ENCODE data around the gene ADAMTSL4. TPM values are rescaled to one million over a fixed set of nuclear protein-coding genes. Genes with fewer than 3 reads are reported as not detected.

The ADAMTSL4 gene
- polyA plus RNA-seq, 3 donors from 2014 or later: not detected

DNA sequence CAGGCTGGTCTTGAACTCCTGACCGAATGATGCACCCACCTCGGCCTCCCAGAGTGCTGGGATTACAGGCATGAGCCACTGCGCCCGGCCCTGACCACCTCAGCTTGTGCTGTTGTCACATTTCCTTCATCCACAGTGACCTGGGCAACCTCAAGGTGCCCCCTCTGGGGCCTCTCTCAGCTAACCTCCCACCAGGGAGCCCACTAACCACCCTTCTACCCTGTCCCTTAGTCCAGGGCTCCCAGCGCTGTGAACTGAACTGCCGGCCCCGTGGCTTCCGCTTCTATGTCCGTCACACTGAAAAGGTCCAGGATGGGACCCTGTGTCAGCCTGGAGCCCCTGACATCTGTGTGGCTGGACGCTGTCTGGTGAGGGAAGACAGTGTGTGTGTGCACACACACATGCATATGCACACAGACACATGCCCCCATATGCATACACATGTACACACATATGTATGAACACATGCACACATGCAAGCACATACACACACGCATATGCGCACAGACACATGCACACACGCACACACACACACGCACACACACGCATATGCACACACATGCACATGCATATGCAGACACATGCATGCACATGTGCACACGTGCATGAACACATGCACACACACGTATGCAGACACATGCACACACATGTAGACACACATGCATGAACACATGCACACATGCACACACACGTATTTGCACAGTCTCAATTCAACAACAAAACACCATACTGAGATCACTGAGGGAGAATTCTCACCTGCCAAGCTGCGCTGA, 6.2 kb downstream of the ADAMTSL4 start:
- DNase-seq: no peak
- Mint-ChIP-seq H3K4me1 (peaks cover 12 to 19% of the 10 kb centered on the region in 2 donors), H3K27ac (no peak overlapping the region), H3K36me3 (no peaks in the 10 kb centered on the region), H3K9me3 (no peaks in the 10 kb centered on the region), H3K4me3 (no peak overlapping the region), H3K27me3 (ENCODE audit: low read depth in 3 of 3) (peaks cover 0 to 9% (median under 1%) of the 10 kb centered on the region in 3 donors)

GRCh38 chr1:150555971-150556865, 7.0 kb downstream of the ADAMTSL4 start:
- H3K27me3 Mint-ChIP-seq (ENCODE audit: low read depth in 3 of 3): peaks cover 0 to 9% (median 2%) of the 10 kb centered on the region in 3 donors
- no peak for DNase-seq
- no peak overlapping the region for H3K4me3 Mint-ChIP-seq
- H3K9me3 Mint-ChIP-seq: no peaks in the 10 kb centered on the region
- no peak overlapping the region for H3K27ac Mint-ChIP-seq
- H3K36me3 Mint-ChIP-seq: no peaks in the 10 kb centered on the region
- peaks cover 20 to 24% of the 10 kb centered on the region in 2 donors for H3K4me1 Mint-ChIP-seq

DNA sequence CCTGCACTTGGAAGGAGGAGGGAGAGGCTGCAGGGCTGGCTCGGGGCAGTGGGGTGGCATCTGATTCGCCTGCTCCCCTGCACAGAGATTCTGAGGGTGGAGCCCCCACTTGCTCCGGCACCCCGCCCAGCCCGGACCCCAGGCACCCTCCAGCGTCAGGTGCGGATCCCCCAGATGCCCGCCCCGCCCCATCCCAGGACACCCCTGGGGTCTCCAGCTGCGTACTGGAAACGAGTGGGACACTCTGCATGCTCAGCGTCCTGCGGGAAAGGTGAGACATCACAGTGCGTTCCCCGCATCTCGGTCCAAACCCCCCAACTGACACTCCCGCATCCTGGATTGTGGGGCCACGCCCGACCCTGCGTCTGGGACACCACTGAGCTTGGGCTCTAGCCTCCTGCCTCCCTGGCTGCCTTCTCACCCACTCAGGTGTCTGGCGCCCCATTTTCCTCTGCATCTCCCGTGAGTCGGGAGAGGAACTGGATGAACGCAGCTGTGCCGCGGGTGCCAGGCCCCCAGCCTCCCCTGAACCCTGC, 7.9 kb downstream of the ADAMTSL4 start:
- Mint-ChIP-seq H3K4me1 (peaks cover 25 to 27% of the 10 kb centered on the region in 2 donors), H3K9me3 (no peaks in the 10 kb centered on the region), H3K27ac (no peak overlapping the region), H3K27me3 (ENCODE audit: low read depth in 3 of 3) (peaks cover 0 to 6% (median 4%) of the 10 kb centered on the region in 3 donors), H3K4me3 (no peak overlapping the region), H3K36me3 (no peaks in the 10 kb centered on the region)
- no peak for DNase-seq

- H3K27ac Mint-ChIP-seq: no peak overlapping the region
- no peak for DNase-seq
These were observed 8.6 kb downstream of the ADAMTSL4 start for GRCh38 chr1:150557813-150558212.

GRCh38 chr1:150558303-150558704, 9.1 kb downstream of the ADAMTSL4 start:
- DNase-seq: no peak
- H3K27ac Mint-ChIP-seq: no peak overlapping the region
- H3K27me3 Mint-ChIP-seq (ENCODE audit: low read depth in 3 of 3): peaks cover 3 to 9% (median 4%) of the 10 kb centered on the region in 3 donors
- no peaks in the 10 kb centered on the region for H3K36me3 Mint-ChIP-seq
- peaks cover 34 to 35% of the 10 kb centered on the region in 2 donors for H3K4me1 Mint-ChIP-seq
- H3K9me3 Mint-ChIP-seq: no peaks in the 10 kb centered on the region
- H3K4me3 Mint-ChIP-seq: no peak overlapping the region

More at GRCh38 chr1:150557813-150558212, 8.6 kb downstream of the ADAMTSL4 start:
- H3K4me1 Mint-ChIP-seq: peaks cover 29 to 32% of the 10 kb centered on the region in 2 donors
- H3K4me3 Mint-ChIP-seq: no peak overlapping the region
- H3K27me3 Mint-ChIP-seq (ENCODE audit: low read depth in 3 of 3): peaks cover 3 to 4% (median 4%) of the 10 kb centered on the region in 3 donors
- H3K36me3 Mint-ChIP-seq: no peaks in the 10 kb centered on the region
- H3K9me3 Mint-ChIP-seq: no peaks in the 10 kb centered on the region

GRCh38 chr1:150558761-150559655, 9.8 kb downstream of the ADAMTSL4 start:
- H3K9me3 Mint-ChIP-seq: no peaks in the 10 kb centered on the region
- no peaks in the 10 kb centered on the region for H3K36me3 Mint-ChIP-seq
- H3K27me3 Mint-ChIP-seq (ENCODE audit: low read depth in 3 of 3): peaks cover 3 to 11% (median 4%) of the 10 kb centered on the region in 3 donors
- H3K27ac Mint-ChIP-seq: no peak overlapping the region
- no peak for DNase-seq
- peaks cover 41 to 42% of the 10 kb centered on the region in 2 donors for H3K4me1 Mint-ChIP-seq
- H3K4me3 Mint-ChIP-seq: no peak overlapping the region

GRCh38 chr1:150559656-150560010, 10.4 kb downstream of the ADAMTSL4 start:
- H3K4me3 Mint-ChIP-seq: peak overlapping the region in 1 of 5 donors; percentile 91
- DNase-seq: no peak
- peaks cover 47 to 48% of the 10 kb centered on the region in 2 donors for H3K4me1 Mint-ChIP-seq
- H3K36me3 Mint-ChIP-seq: no peaks in the 10 kb centered on the region
- no peaks in the 10 kb centered on the region for H3K9me3 Mint-ChIP-seq
- H3K27me3 Mint-ChIP-seq (ENCODE audit: low read depth in 3 of 3): peaks cover 3 to 11% (median 4%) of the 10 kb centered on the region in 3 donors
- H3K27ac Mint-ChIP-seq: peak overlapping the region in 2 of 6 donors; percentile 99

DNA sequence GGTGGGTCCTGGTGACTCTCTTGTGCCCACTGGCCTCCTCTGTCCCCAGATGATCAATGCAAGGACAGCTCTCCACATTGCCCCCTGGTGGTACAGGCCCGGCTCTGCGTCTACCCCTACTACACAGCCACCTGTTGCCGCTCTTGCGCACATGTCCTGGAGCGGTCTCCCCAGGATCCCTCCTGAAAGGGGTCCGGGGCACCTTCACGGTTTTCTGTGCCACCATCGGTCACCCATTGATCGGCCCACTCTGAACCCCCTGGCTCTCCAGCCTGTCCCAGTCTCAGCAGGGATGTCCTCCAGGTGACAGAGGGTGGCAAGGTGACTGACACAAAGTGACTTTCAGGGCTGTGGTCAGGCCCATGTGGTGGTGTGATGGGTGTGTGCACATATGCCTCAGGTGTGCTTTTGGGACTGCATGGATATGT, 10.8 kb downstream of the ADAMTSL4 start:
- peaks cover 51 to 52% of the 10 kb centered on the region in 2 donors for H3K4me1 Mint-ChIP-seq
- DNase-seq: peak; percentile 68 to 71 (median 69)
- peak overlapping the region; percentile 93 to 99 (median 98) for H3K27ac Mint-ChIP-seq
- H3K36me3 Mint-ChIP-seq: no peaks in the 10 kb centered on the region
- peak overlapping the region; percentile 90 to 95 (median 91) for H3K4me3 Mint-ChIP-seq
- H3K27me3 Mint-ChIP-seq (ENCODE audit: low read depth in 3 of 3): peaks cover 3 to 11% (median 4%) of the 10 kb centered on the region in 3 donors
- no peaks in the 10 kb centered on the region for H3K9me3 Mint-ChIP-seq

DNA sequence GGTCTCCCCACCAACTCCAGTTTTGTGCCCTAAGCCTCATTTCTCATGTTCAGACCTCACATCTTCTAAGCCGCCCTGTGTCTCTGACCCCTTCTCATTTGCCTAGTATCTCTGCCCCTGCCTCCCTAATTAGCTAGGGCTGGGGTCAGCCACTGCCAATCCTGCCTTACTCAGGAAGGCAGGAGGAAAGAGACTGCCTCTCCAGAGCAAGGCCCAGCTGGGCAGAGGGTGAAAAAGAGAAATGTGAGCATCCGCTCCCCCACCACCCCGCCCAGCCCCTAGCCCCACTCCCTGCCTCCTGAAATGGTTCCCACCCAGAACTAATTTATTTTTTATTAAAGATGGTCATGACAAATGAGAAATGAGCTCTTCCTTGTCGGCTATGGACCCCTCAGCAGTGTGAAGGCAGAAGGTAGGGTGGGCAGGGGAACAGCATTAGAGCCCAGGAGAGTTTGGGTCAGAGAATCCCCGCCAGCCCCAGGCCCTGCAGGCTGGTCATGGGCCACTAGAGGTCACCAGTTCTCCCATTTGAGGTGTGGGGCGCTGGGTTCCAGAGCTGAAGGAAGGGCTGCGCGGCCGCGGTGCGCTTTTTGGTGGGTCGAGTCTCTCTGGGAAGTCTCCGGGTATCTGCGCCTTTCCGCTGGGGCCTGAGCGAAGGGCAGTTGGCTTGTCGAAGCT, 11.5 kb downstream of the ADAMTSL4 start:
- Mint-ChIP-seq H3K4me1 (peaks cover 55 to 56% of the 10 kb centered on the region in 2 donors), H3K4me3 (peak overlapping the region; percentile 90 to 95 (median 91)), H3K9me3 (no peaks in the 10 kb centered on the region), H3K27ac (peak overlapping the region; percentile 93 to 99 (median 98)), H3K36me3 (no peaks in the 10 kb centered on the region), H3K27me3 (ENCODE audit: low read depth in 3 of 3) (peaks cover 4 to 12% (median 4%) of the 10 kb centered on the region in 3 donors)
- peak; percentile 78 to 81 (median 79) for DNase-seq

DNA sequence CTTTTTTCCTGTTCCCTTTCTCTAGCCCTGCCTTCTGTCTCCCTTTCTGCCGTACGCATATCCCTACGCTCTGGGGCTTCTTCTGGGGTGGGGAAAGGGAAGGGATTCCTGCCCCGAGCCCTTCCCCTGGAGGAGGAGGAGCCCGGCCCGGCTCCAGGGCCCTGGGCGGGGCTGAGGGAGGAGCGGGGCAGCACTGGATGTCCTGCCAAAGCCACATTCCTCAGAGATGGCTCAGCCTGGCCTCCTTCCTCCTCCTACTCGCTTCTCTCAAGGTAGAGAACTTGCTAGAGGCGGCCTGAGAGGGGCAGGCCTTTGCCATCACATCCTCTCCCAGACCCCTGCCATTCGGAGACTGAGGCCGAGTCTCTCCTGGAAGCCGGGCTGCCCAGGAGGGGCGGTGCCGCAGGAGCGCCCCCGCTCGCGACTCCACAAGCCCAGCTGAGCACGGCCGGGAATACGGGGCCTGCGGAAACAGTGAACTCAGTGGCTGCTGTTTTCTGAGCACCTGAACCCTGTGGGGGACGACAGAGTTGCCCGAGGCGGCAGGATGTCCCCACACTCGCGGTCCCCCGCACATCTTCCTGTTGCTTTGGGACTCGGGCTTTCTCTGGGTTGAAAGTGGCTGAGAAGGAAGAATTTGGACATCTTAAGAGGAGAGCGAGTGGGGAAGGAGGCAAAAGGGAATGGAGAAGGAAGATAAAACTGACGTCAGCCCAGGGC, 12.2 kb downstream of the ADAMTSL4 start:
- Mint-ChIP-seq H3K27ac (peak overlapping the region; percentile 93 to 99 (median 98)), H3K9me3 (no peaks in the 10 kb centered on the region), H3K4me1 (peaks cover 62 to 63% of the 10 kb centered on the region in 2 donors), H3K4me3 (peak overlapping the region; percentile 90 to 95 (median 91)), H3K27me3 (ENCODE audit: low read depth in 3 of 3) (peaks cover 4 to 13% (median 6%) of the 10 kb centered on the region in 3 donors), H3K36me3 (no peaks in the 10 kb centered on the region)
- DNase-seq: peak; percentile 61 to 66 (median 65)

- peak; percentile 59 to 65 (median 62) for DNase-seq
- no peaks in the 10 kb centered on the region for H3K36me3 Mint-ChIP-seq
- peaks cover 4 to 13% (median 6%) of the 10 kb centered on the region in 3 donors for H3K27me3 Mint-ChIP-seq (ENCODE audit: low read depth in 3 of 3)
- H3K4me3 Mint-ChIP-seq: peak overlapping the region; percentile 90 to 95 (median 91)
- H3K4me1 Mint-ChIP-seq: peaks cover 68 to 69% of the 10 kb centered on the region in 2 donors
- H3K9me3 Mint-ChIP-seq: no peaks in the 10 kb centered on the region
- H3K27ac Mint-ChIP-seq: peak overlapping the region; percentile 93 to 99 (median 98)
These were observed 12.8 kb downstream of the ADAMTSL4 start for GRCh38 chr1:150561974-150562445.
